ENCODE results near the gene LONRF3.

- TF ChIP-seq CTCF (IDR thresholded peaks at IDR 0.05): no peak
- TF ChIP-seq POLR2A (IDR thresholded peaks at IDR 0.05): no peak
Measured at GRCh38 chrX:118983513-118983912, 9.1 kb downstream of the LONRF3 start.

Data from body of pancreas (tissue), 4 donors.